GM19324 (cell line): ENCODE data around the gene CETN1.

Experiments used
- ATAC-seq: cut with Tn5 transposase; IDR thresholded peaks from one replicate; pipeline ENCODE4 v1.9.1; 2021; ENCODE audit warnings: mild to moderate bottlenecking, moderate library complexity; ENCODE audit not compliant: unreplicated experiment, low FRiP score

Gene CETN1

GRCh38 chr18:618618-619017 is 38.4 kb downstream of the CETN1 start:
- ATAC-seq, result no peak

GRCh38 chr18:621291-622043 is 41.3 kb downstream of the CETN1 start:
- no peak for ATAC-seq

GRCh38 chr18:622289-622688 is 42.1 kb downstream of the CETN1 start:
- no peak for ATAC-seq

GRCh38 chr18:623761-624620 is 43.8 kb downstream of the CETN1 start:
- no peak for ATAC-seq

- no peak for ATAC-seq
Measured at GRCh38 chr18:627231-627630, 47.1 kb downstream of the CETN1 start.

- ATAC-seq, result no peak
Measured at GRCh38 chr18:629269-630150, 49.3 kb downstream of the CETN1 start.

GRCh38 chr18:631560-631959 is 51.4 kb downstream of the CETN1 start:
- ATAC-seq, result no peak
